ENCODE results near the gene MCCD1.

Gene MCCD1

GRCh38 chr6:31573239-31574105 is 44.7 kb downstream of the MCCD1 start:
- no peak for DNase-seq

DNA sequence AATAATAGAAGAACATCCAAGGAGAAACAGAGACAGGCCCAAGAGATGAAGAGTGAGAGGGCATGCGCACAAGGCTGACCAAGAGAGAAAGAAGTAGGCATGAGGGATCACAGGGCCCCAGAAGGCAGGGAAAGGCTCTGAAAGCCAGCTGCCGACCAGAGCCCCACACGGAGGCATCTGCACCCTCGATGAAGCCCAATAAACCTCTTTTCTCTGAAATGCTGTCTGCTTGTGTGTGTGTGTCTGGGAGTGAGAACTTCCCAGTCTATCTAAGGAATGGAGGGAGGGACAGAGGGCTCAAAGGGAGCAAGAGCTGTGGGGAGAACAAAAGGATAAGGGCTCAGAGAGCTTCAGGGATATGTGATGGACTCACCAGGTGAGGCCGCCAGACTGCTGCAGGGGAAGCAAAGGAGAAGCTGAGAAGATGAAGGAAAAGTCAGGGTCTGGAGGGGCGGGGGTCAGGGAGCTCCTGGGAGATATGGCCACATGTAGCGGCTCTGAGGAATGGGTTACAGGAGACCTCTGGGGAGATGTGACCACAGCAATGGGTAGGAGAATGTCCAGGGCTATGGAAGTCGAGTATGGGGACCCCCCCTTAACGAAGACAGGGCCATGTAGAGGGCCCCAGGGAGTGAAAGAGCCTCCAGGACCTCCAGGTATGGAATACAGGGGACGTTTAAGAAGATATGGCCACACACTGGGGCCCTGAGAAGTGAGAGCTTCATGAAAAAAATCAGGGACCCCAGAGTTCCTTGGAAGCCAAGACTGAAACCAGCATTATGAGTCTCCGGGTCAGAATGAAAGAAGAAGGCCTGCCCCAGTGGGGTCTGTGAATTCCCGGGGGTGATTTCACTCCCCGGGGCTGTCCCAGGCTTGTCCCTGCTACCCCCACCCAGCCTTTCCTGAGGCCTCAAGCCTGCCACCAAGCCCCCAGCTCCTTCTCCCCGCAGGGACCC is 45.6 kb downstream of the MCCD1 start:
- DNase-seq = no peak

- DNase-seq = no peak
Observed at GRCh38 chr6:31575335-31575901, 46.7 kb downstream of the MCCD1 start, which contains the start of gene TNF. TSS of gene TNF (plus strand) at chr6:31575565. CDS start at chr6:31575742, 177 bp downstream.

GRCh38 chr6:31575952-31576685 is 47.4 kb downstream of the MCCD1 start:
- DNase-seq = no peak

- no peak for DNase-seq
Observed at GRCh38 chr6:31576897-31577578, 48.3 kb downstream of the MCCD1 start.

DNA sequence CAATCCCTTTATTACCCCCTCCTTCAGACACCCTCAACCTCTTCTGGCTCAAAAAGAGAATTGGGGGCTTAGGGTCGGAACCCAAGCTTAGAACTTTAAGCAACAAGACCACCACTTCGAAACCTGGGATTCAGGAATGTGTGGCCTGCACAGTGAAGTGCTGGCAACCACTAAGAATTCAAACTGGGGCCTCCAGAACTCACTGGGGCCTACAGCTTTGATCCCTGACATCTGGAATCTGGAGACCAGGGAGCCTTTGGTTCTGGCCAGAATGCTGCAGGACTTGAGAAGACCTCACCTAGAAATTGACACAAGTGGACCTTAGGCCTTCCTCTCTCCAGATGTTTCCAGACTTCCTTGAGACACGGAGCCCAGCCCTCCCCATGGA is 48.8 kb downstream of the MCCD1 start:
- DNase-seq = no peak

GRCh38 chr6:31578184-31579118 is 49.7 kb downstream of the MCCD1 start:
- DNase-seq = no peak

DNA sequence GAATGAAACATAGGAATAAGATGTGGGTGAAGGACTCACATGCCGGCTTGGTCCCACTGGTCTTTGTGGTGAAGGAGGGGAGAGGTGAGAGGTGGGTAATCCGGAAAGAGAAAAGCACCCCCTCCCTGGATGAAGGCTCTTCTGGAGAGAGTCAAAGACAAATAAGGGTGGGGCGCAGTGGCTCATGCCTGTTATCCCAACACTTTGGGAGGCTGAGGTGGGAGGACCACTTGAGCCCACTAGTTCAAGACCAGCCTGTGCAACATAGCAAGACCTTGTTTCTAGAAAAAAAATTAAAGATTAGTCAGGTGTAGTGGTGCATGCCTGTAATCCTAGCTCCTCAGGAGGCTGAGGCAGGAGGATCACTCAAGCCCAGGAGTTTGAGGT is 50.4 kb downstream of the MCCD1 start:
- no peak for DNase-seq

Data from NCI-H187 treated with DMSO at 0.1 percent for 48 hours (cell line).